ENCODE results near the gene MAP1A.

GRCh38 chr15:43552986-43553385 lies 35.6 kb downstream of the MAP1A start:
- TF ChIP-seq, protein P1, sequence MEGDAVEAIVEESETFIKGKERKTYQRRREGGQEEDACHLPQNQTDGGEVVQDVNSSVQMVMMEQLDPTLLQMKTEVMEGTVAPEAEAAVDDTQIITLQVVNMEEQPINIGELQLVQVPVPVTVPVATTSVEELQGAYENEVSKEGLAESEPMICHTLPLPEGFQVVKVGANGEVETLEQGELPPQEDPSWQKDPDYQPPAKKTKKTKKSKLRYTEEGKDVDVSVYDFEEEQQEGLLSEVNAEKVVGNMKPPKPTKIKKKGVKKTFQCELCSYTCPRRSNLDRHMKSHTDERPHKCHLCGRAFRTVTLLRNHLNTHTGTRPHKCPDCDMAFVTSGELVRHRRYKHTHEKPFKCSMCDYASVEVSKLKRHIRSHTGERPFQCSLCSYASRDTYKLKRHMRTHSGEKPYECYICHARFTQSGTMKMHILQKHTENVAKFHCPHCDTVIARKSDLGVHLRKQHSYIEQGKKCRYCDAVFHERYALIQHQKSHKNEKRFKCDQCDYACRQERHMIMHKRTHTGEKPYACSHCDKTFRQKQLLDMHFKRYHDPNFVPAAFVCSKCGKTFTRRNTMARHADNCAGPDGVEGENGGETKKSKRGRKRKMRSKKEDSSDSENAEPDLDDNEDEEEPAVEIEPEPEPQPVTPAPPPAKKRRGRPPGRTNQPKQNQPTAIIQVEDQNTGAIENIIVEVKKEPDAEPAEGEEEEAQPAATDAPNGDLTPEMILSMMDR (IDR thresholded peaks at IDR 0.05): no peak
- no peak for TF ChIP-seq POLR2A (IDR thresholded peaks at IDR 0.05)

All from lower leg skin (tissue), 3 donors.